ENCODE data around the gene KLHL2.

DNA sequence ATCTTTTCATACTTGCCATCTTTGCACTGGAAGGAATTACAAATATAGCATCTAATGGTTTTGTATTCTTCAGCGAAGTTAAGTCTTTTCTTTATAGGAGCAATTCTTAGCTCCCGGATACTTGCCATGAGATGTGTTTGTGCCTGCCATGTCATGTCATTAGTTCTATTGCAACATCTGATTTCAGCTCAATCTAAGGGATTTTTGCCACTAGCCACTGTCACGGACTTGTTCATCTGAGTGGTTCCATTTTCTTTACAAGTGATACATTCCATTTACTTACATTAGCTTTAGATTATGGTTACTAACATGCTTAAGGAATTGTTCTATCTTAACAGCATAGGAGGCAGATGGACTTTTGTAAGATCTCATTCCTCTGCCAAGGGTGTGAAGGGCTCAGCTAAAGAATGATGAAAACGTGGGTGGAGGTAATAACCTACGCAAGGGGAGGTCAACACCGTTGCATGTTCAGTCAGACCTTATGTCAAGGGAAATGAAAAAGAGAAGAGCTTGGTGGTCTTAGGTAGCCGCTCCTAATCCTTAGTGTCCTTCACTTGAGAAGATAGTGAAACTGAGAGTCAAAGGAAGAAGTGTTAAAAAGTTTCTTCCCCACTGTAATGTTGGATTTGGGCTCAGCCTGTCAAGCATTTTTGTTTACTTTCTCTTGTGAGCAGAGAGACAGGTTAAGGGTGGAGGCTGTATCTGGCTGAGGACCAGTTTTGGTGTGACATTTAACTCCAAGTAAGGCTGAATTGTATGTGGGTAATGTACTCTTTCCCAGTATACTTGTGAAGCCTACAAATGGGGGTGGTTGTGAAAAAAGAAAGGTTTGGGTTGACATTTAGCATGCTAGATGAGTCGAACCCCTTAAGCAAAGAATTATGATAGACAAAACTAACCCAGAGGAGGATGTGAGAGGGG lies 3.6 kb upstream of the KLHL2 start:
- TF ChIP-seq CTCF (conservative IDR thresholded peaks at IDR 0.05; ENCODE audit: low read length) (no peak), EZH2phosphoT487 (IDR thresholded peaks at IDR 0.05; ENCODE audit: borderline replicate concordance, low read depth, low read length) (no peak)

All from OCI-LY7 (cell line).